Stimulated activated CD4-positive, alpha-beta T cell treated with anti-CD3 and anti-CD28 coated beads, Interleukin-2, amount 100 ng/mL, for 48 hours (primary cell): ENCODE data around the gene GDA.

Experiments used
- DNase-seq, 2 donors: peaks; one replicate each; pipeline ENCODE4 v3.0.0-alpha.2; 2020

Gene GDA

GRCh38 chr9:72149231-72149975 lies at the start of gene GDA:
Gene GDA (plus strand): TSS chr9:72149440. CDS start chr9:72149560, 120 bp downstream.
- DNase-seq: no peak

GRCh38 chr9:72102520-72102919 lies 46.7 kb upstream of the GDA start:
- no peak for DNase-seq

GRCh38 chr9:72113056-72113455 lies 36.2 kb upstream of the GDA start:
- no peak for DNase-seq

- DNase-seq: no peak
These were observed 29.4 kb upstream of the GDA start for GRCh38 chr9:72119853-72120252.

GRCh38 chr9:72124947-72125346 lies 24.3 kb upstream of the GDA start:
- DNase-seq: no peak

- DNase-seq: no peak
These were observed 21.5 kb upstream of the GDA start for GRCh38 chr9:72127753-72128152.

- DNase-seq: no peak
These were observed 20.7 kb upstream of the GDA start for GRCh38 chr9:72128526-72128925.

- DNase-seq: no peak
These were observed 19.7 kb upstream of the GDA start for GRCh38 chr9:72129271-72130156.

- DNase-seq: no peak
These were observed 18.9 kb upstream of the GDA start for GRCh38 chr9:72130321-72130720.

- DNase-seq: no peak
These were observed 18.0 kb upstream of the GDA start for GRCh38 chr9:72131206-72131605.

GRCh38 chr9:72132052-72132451 lies 17.2 kb upstream of the GDA start:
- no peak for DNase-seq

- DNase-seq: no peak
These were observed 15.7 kb upstream of the GDA start for GRCh38 chr9:72133365-72134035.

GRCh38 chr9:72134801-72135200 lies 14.4 kb upstream of the GDA start:
- DNase-seq: no peak

GRCh38 chr9:72137697-72138365 lies 11.4 kb upstream of the GDA start:
- no peak for DNase-seq

GRCh38 chr9:72139226-72139625 lies 10.0 kb upstream of the GDA start:
- no peak for DNase-seq

- no peak for DNase-seq
These were observed 8.7 kb upstream of the GDA start for GRCh38 chr9:72140586-72140985.

- DNase-seq: no peak
These were observed 7.8 kb upstream of the GDA start for GRCh38 chr9:72141484-72141883.

- no peak for DNase-seq
These were observed 4.3 kb upstream of the GDA start for GRCh38 chr9:72144756-72145492.

- DNase-seq: no peak
These were observed 3.3 kb upstream of the GDA start for GRCh38 chr9:72145733-72146505.

GRCh38 chr9:72147676-72148075 lies 1.6 kb upstream of the GDA start:
- DNase-seq: no peak

GRCh38 chr9:72150127-72150526 lies 887 bp downstream of the GDA start:
- DNase-seq: no peak
